GM10847 (cell line): ENCODE data around the gene CR2.

ENCODE experiments used
- POLR2A ChIP-seq: IDR thresholded peaks from 2 replicates; pipeline ENCODE4 v1.6.1; 2011; ENCODE audit not compliant: insufficient read length; ENCODE audit errors: extremely low read depth

Gene CR2

DNA sequence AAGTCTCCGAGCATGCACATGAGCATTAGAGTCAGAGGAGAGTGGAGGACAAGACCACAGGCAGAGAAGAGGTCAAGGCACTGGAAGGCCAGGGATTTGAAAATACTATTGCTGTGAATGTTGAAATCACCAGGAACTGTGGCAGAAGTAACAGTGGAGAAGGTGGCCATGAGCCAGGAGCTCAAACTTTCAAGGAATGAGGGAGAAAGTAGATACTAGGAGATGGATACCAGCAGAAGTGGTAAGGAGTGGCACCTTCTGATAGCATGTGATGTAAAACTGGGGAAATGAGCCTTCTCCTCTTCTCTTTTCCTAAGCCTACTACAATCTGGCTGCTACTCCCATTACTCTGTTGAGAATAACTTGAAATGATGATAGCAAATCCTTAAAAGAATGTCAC, 40.0 kb downstream of the CR2 start:
- TF ChIP-seq POLR2A, result no peak

DNA sequence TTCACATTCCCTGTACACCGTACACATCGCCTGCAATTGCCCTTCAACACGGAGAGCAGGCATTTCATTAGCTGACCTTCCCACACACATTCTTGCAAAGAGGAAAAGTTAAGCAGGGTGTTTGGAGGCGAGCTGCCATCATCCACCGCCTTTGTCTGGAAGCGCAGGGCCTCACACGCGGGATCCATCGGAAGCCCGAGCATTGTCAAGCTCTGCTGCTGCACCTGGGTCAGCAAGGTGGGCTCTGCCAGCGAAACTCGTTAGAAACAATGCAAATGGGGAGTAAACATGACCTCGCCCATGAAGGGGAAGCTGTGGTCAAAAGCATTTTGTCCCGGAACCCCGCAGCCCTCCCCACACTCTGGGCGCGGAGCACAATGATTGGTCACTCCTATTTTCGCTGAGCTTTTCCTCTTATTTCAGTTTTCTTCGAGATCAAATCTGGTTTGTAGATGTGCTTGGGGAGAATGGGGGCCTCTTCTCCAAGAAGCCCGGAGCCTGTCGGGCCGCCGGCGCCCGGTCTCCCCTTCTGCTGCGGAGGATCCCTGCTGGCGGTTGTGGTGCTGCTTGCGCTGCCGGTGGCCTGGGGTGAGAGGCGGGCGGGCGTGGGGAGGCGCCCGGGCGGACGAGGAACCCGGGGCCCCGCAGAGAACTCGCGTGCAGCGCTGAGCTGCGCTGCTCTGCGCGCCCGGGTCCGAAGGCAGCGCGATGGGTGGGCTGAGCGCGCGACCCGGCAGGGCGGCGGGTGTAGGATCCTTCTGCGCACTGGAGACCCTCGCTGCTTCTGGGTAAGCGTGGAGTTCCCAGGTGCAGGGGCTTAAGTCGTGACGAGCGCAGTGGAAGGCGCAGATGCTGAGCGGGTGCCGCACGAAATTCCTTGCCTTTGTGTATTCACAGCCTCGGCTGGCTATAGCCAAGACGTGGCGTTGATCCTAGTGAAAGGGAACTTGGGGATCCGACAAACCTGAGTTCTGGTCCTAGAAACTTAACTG, 42.0 kb downstream of the CR2 start, which contains the start of gene CR1:
TSS of gene CR1 (plus strand) at position 357 of the 992 bp plus-strand sequence. CDS start at position 468, 111 bp downstream.
- TF ChIP-seq POLR2A, result no peak

DNA sequence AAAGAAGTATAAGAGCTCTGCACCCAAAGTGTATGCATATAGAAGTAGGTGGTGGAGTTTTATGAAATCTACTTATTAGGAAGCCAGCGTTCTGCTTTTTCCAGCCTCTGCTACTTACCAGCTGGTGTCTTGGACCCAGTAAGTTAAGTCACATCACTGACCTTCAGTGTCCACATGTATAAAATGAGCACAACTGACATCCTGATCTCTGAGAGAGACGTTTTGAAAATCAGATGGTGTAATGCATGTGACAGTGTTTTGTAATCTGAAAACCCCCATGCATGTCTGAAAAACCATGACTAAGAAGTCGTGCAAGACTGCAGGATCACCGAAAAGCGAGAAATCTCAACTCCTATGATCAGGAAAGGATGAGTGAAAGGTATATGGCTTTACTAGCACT, 43.8 kb downstream of the CR2 start:
- TF ChIP-seq POLR2A, result no peak

DNA sequence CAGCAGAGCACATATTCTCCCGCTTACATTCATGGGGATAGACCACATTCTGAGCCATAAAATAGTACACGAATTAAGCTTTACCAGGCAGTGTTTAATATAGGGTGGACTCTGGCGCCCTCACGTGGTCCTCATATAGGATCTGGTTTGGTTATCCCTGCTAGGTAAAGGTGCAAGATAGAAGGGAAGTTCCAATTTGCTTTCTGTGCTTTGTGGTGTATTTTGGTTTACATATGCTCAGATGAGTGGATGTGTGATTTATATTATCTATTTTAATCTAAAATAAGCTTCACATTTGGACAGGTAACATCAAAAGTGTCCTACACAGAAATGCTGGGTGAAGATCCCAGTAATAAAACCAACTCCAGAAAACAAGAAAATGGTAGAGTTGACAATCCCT, 45.4 kb downstream of the CR2 start:
- TF ChIP-seq POLR2A, result no peak

DNA sequence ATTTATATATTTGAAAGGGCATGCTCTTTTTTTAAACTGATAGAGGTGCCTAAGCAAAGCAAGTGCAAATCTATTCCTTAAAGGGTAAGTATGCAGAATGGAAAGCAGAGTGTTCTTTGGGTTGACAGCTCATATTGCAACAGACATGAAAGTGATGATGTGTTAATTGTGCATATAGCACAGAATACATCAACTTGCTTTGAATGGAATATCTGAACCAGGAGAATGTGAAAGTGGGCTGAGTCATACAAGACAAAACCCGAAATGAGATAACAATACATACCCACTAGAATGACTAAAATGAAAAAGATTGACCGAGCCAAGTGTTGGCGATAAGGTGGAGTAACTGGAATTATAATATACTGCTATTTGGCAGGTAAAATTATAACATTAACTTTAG, 46.2 kb downstream of the CR2 start:
- TF ChIP-seq POLR2A, result no peak

DNA sequence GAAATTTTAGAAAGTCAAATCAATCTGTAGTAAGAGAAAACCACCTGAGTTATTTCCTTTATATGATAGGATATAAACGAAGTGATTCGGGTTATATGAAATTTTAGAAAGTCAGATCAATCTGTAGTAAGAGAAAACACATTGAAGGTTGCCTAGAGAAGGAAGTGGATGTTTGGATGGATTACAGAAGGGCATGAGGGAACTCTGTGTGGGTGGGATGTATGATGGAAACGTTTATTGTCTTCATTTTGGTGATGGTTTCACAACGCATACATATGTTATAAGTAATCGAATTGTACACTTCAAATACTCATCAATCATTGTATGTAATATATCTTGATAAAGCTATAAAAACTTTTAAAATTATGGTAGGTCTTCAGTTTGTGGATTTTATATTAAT, 46.9 kb downstream of the CR2 start:
- TF ChIP-seq POLR2A, result no peak

DNA sequence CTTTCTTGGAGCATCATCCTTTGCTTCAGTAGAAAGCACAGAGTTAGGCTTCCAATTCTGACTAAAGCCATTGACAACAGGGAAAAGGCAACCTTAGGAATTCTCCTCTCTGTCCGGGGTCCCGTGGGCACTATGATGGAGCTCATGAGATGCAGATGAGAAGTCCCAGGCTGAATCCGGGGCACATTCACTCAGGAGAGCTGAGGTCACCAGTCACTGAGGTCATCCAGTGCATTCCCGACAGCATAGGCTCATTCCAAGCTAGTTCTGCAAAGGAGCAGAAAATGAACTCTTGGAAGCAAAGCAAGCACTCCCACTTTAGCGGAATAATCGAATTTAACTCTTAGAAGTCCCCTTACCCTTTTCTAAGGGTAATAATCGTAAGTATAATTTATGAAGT, 48.6 kb downstream of the CR2 start:
- TF ChIP-seq POLR2A, result no peak

DNA sequence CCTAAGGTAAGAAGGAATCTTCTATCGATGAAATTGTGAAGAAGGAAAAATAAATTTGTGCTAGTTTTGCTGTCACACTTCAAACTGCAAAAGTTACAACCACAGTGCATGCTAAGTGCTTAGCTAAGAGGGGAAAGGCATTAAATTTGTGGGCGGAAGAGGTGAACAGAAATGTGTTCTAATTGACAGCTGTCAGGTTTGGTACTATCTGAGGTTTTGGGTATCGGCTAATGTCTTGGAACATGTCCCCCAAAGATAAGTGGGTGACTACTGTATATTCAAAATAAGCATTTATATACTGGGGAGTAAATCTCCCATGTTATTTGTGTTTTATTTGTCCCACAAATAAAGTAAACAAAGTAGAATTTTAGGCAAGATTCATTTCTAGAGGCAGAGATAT, 49.8 kb downstream of the CR2 start:
- TF ChIP-seq POLR2A, result no peak

DNA sequence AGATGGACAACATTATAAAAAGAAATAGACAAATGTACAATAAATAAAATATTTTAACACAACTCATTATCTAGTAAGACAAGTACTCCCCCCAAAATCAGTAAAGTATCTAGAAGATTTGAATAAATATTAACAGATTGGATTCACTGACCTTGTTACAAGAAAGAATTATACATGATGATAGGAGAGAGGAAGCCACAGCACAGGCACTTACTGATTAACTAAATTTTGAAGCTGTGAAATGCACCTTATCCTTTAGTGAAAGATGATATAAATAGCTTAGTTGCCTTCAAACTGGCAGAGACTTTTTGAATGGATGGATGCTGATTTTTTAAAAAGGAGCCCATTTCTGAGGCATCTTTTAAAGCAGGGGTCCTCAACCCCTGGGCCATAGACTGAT, 50.3 kb downstream of the CR2 start:
- no peak for TF ChIP-seq POLR2A

DNA sequence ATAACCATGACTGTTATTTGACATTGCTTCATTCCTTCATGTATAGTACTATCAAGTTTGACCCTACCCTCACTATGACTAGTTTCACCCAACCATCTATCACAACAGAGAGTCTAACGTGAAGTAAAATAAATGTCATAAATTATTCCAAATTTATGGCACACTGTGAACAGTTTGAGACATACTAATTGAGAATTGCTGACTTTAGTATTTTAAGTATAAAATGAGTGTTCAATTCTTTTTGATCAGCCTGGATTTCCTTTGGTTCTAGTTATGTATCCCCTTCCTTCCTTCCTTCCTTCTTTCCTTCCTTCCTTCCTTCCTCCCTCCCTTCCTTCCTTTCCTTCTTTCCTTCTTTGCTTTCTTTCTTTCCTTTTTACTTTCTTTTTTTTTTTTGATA, 56.3 kb downstream of the CR2 start:
- TF ChIP-seq POLR2A, result no peak

DNA sequence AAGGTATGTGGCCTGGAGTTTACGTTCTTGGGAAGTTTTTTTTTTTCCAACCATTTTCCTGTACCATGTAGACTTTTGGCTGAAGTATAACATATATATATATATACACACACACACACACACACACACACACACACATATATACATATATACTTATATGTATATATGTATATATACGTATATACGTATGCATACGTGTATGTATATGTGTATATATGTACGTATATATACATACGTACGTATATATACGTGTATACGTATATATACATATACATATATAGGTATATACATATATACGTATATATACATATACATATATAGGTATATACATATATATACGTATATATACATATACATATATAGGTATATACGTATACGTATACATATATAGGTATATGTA, 60.8 kb downstream of the CR2 start:
- TF ChIP-seq POLR2A, result no peak

DNA sequence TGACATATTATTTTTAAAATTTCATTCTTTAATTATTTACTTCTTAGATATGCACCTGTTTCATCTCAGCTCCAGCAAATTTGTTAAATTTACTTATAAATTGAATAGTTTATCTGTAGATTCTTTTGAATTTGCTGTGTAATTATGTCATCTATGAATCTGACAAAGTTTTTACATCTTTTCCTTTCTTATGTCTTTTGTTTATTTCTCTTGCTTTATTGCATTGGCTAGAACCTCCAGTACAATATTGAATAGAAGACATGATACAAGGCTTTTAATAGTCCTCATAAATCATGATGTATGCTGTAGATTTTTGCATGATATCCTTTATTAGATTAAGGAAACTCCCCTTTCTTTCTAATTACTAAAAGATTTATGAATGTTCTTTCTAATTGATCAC, 62.6 kb downstream of the CR2 start:
- no peak for TF ChIP-seq POLR2A

DNA sequence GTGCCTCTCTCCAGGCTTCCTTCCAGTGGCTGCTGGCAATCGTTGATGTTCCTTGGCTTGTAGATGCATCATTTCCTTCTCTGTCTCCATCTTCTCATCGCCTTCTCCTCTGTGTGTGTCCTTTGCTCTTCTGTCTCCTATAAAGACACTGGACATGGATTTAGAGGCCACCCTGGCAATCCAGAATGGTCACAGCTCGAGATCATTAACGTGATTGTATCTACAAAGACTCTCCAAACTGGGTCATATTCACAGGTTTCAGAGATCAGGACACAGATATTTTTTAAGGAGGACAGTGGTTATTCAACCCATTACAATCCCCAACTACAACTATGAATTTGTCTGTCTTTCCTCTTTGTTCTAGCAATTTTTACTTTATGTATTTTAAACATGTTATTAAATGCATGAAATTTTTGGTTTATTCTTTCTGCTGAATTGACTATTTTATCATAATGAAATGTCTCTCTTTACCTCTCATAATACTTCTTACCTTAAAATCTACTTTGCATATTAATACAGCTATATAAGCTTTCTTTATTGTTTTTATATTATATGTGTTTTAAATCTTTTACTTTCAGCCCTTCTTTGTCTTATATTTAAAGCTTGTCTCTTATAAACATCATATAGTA, 64.6 kb downstream of the CR2 start:
- TF ChIP-seq POLR2A, result no peak

DNA sequence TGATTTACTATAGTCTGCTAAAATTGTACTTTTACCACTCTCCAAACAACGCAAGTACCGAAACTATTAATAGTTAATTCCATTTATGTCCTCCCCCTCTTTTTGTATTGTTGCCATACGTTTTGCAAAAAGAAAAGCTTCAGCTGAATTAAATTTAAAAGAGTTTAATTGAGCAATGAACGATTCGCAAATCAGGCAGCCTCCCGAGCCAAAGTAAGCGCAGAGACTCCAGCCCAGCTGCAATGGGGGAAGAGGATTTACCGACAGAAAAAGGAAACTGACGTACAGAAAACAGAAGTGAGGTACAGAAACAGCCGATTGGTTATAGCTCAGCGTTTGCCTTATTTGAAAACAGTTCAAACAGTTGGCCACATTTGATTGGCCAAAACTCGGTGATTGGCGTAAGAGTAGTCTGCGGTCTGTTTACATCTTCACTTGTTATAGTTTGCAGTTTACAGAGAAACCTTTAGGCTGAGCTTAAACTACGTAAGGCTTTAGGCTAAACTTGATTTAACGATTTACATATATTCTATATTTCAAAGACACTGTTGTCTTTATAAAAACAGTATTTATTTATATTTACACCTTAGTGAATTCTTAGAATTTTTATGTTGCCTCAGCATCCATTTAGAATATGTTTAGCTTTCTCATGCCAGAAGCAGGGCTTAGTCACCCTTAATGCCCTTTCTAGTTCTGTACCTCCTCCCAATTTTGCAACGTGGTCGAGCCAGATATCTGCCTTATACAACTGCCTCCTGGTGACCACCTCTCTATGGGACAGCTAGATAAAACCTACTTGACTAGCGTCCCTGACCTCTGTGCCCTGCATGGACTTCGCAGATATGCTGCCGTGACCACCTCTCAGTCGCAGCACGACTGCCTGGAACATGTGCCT, 65.6 kb downstream of the CR2 start:
- no peak for TF ChIP-seq POLR2A
